AG08395 (cell line): ENCODE data around the gene GALNT18.

Experiments
- DNase-seq: peaks from one replicate; pipeline ENCODE4 v3.0.0; 2012; ENCODE audit warnings: mixed read lengths, low spot score

The GALNT18 gene

DNA sequence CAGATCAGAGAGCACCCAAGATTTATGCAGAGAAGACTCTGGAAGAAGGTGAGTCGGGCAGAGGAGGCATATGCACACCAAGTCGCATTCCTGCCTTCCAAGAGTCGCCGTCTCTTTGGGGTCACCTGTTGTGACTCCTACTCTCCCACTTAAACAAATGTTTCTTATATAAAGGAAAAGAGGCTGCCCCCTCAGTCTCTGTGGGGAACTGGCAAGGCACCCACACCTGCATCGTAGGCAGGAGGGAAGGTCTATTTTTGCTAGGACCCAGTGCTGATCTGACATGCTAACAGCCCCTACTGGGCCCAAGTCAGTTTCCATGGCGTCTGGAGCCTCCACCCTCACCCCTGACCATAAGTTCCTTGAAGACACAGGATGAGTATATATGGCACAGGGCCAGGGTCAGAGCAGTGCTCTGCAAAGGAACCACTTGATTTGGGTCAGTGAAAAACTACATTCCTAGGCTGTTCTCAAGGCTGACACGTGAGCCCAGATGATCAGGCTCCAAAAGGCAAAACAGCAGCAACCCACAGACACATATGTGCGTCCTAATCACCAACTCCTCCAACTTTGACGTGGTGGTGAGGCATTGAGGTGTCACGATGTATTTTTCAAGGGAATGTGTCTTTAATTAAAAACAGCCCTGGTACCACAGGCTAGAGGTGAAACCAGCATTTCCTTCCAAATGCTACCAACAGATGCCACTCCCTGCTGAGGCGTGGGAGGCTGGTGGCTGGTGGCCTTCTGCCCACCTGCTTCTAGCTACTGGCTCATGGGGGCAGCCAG lies 213.2 kb downstream of the GALNT18 start:
- DNase-seq: peak; percentile 35

DNA sequence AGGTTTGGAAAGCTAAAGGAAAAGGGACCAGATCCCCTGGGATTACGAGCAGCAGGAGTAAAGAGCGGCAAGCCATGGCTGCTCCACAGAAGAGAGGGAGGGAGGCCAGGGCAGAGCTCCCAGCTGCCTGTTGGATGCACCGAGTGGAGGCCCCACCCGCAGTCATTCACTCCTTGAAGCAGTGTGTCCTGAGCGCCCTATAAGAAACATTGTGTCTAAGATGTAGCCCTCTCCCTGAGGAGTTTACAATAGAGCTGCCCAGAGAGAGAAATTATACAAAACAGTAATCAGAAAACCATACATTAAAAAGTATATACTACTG lies 214.1 kb downstream of the GALNT18 start:
- DNase-seq: no peak

DNA sequence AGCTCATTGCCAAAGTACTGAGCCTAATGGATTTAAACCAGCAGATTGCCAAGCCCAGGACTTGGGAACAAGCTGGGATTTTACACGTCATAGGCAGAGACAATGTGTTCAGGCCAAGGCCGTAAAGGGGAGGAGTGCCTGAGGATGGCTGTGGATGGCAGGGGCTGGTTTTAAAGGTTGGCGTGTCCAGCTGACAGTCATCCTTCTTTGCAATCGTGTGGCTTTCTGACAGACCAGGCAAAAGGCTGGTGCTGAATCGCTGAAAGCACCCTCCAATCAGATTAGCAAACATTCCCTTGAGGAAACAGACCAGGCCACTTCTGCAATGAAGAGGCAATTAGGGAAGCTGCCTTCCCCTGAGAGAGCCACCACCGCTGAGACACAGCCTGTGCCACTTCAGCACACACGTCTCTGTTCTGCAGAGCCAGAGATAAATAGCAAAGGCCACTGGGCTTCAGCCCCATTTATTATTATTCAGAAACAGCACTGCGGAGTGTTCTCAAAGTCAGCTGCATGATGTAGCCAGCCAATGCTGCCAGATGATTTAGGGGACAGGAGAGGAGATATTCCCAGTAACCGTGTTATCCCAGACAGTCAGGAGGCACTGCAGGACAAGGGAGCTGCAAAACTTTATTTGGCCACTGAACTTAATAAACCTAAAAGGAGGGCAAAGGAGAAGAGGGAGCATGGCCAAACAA lies 214.6 kb downstream of the GALNT18 start:
- DNase-seq: no peak

DNA sequence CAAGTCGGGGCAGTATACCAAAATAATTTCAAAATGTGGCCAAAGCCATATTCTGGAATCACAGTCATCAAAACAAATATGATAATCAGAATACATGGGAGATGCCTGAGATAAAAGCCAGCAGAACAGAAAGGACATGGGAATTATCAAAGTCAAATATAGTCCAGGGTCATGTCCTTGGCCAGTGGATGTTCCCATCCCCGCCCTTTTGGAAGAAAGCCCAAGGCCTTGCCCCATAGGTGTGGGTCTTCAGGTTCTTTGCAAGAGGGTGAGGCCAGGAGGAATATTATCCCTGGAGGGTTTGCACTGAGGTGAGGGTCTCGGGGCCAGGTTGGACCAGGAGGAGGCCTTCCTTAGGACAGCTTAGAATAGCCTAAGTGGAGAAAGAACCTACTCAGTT lies 215.2 kb downstream of the GALNT18 start:
- DNase-seq: no peak

DNA sequence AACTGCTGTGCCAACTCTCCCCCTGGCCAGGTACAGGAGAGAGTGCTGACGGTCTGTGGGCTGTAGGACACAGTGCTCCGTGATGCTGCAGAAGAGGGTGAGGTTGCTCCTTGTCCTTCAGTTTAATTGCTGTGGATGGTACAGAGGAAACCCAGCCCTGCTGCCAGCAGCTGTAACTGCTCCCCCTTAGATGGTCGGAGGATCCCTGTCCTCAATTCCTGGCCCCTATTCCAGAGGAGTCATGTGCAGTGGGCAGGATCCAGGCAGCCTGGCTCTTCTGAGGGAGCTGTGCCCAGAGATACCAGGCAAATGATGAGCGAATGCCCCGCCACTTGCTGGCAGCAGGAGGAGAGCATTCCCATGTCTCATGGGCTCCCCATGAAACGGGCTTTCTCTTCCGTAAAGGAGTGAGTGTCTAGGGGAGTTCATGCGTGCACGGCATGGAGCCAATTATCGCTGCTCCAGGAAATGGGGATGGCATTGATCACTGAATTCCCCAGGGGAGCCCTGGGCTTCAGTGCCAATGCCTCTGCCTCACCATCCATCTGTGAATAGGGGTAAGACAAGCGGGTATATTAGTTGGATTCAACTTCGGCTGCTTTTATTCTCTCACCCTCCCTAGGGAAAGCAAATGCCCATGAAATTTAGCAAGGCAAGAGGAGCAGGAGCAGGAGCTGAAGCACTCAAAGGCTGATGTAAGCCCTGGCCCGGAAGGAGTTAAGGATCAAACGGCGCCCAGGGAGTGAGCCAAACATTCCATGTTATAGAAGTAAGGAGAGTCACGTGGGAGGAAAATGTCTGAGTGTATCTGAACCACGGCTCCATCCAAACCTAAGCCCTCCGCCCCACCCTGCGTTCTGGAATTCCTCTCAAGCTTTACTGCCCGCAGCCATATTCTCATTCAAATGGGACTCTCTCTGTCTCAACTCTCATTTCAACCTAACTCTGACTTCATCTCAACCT lies 217.8 kb downstream of the GALNT18 start:
- DNase-seq: no peak

DNA sequence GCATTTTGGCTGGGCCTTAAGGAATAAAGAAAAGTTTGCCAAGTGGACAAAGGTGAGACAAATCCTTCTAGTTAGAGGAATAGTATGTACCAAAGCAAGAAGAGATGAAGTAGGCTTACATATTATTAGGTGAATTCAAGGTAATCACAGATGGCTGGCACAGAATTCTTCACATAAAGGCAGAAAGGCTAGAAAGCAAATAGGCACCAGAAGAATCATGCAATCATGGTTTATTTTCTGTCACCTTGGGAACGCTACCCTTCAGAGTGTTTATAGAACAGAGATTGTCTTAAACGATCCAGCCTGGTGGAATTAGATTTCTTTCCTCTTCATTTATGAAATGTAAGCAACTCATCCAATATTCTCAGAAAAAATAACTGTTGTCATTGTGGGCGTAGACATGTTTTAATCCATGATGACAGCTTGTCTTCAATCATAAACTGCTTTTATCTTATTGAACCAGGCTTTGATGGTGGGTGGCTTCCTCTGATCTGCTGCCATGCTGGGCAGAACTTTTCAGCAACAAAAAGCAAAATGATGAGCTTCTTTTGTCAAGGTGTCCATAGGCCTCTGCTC lies 219.8 kb downstream of the GALNT18 start:
- no peak for DNase-seq

DNA sequence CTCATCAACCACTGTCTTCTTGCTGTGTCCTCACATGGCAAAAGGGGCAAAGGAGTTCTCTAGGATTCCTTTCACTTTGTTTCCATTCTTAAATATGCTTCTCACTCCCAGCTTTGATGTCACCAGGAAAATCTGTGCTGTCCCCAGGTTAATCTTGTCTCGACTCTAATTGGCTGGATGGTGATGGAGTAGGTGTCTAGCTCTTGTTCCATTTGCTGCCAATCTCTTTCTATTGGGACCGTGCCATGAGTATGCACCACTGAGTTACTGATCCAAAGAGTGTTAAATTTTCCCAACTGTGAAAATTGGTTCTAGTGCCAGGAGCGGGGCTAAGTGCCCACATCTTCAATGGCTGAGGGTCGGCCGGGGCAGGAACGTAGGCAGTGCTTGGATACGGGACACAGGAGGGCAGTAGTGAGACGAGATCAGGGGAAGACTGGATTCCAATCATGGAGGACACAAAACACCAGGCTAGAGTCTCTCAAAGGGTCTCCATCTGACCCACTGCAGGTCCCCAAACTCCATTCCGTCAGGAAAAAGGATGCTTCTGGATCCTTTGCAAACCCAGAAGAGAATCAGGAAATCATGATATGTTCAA lies 221.1 kb downstream of the GALNT18 start:
- no peak for DNase-seq

DNA sequence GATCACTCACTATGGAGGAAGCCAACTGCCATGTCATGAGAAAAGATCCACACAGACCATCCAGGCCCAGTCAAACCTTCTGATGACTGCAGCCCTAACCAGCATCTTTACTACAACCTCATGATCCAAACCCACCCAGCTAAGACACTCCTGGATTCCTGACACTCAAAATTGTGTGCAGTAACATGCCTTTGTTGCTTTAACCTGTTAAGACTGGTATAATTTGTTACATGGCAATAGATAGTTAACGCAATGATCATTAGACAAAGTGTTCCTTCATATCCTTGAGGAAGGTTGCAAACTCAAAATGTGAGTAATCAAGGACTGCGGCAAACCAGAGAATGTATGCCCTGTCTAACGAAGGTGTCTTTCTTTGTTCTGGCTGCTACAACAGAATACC lies 221.7 kb downstream of the GALNT18 start:
- no peak for DNase-seq

DNA sequence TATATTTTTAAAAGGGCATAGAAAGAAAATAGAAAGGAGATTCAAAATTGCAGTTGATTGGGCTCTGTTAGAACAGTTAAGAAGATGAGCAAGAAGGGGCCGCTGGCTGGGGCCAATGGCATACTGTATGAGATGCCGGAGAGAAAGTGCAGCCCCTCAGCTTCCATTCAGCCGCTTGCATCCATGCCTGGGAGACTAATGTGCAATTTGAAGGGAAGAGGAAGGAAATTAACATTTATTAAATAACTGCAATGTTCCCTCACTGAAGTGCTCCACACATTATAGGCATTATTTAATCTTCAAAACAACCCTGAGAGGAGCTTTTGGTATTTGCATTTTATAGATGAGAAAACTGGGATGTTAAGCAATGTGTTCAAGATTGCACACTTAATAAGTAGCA lies 224.0 kb downstream of the GALNT18 start:
- DNase-seq: no peak

DNA sequence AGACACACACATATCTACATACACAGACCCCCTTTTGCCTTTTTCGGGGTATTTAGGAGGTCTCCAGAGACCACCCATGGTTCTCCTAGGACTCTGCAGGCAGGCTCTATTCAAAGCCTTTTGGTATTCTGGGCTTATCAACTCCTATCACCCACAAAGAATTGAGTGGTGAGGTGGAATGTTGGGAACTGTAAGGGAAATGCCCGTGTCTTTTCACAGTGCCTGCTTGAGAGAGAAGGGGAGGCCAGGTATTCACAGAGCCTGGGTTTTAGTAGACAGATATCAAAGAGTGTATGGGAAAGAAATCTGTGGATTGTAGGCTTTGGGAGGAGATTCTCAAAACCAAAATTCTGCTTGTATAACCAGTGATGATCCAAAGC lies 224.8 kb downstream of the GALNT18 start:
- DNase-seq: no peak

DNA sequence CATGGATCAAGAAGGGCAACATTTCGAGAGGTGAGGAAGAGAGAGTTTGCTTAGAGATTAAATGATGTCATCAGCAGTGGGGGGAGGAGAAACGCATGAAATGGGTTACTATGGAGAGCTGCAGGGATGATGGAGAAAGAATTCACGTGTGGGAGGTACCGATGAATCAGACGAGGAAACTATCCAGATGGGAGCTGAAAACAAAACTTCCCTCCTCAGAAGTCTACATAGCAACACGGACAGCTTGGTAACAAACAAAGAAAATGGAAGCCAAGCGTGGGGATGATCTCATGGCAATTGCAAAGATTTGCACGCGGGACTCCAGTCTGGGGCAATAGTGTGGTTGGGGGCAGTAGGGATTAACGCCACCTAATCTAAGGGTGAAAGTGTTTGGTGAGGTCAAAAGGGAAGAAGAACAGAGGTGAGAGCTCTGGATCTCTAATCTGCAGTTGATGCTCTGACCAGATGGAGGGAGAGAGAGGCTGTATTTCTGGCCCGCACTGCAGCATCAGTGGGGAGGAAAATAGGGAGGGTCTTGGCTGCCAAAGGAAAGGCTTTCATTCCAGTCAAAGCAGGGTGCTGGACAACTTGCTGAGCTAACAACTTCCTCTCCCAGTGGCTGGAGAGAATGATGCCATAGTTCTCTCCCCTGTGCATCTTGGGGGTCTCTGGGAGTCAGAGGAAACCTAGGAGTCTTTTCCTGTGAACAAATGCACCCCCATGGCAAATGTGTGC lies 225.3 kb downstream of the GALNT18 start:
- peak; percentile 94 for DNase-seq

DNA sequence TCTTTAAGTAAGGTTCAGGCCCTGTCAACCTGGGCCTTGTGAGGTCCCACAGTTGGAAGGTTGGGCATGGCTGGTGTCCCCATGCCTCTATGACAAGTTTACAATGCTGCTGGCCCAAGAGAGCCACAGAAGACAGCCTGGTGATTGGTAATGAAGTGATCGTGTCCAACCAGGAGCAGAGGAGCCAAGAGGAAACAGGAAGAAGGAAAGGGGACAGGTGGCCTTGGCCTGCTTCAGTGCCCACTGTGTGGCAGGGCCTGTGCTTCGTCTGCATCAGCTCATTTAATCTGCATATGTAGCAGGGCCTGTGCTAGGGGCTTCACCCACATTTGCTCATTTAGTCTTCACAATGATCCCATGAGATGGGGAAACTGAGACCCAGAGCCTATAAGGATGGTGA lies 226.7 kb downstream of the GALNT18 start:
- DNase-seq: no peak

DNA sequence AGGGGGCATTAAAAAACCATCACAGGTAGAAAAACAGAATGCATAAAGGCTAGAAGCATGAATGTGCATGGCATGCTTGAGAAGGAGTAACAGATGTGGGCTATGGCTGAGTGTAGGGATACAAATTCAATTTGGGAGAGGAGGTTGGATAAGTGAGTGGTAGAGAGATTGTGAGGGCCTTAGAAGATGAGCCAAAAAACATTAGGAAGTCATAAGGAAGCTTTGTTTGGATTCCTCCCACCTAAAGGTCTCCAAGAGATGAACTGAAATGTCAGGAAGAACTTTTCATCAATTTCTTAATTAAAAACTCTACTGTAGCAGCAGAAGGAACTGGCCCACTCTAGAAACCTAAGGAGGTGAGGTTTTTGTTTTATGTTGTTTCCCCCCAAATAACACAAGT lies 227.6 kb downstream of the GALNT18 start:
- no peak for DNase-seq

DNA sequence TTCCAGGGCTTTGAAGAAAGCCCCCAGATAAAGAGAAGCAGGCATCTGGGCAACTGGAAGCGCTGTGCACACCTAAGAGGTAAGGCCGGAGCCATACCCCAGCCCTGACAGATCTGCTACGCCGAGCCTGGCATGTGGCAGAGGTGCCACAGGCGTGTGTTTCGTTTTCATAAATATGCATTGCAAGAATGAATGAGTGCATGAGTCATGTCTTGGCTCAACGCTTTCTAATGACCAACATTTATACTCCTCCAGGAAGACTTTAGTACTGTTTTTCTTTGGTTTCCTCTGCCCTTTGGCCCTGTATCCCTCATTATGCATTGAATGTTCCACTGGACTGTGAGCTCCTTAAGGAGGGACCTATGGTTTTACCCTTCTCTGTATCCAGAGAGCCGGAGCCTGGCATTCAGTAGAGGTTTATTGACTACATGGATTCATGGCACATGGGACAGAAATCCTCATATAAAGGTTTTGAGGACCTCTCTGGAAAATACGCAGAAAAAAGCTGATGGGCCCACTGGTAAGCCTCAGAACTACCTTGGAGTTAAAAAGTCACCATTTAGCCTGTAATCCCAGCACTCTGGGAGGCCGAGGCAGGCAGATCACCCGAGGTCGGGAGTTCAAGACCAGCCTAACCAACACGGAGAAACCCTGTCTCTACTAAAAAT lies 229.9 kb downstream of the GALNT18 start:
- peak; percentile 86 for DNase-seq

DNA sequence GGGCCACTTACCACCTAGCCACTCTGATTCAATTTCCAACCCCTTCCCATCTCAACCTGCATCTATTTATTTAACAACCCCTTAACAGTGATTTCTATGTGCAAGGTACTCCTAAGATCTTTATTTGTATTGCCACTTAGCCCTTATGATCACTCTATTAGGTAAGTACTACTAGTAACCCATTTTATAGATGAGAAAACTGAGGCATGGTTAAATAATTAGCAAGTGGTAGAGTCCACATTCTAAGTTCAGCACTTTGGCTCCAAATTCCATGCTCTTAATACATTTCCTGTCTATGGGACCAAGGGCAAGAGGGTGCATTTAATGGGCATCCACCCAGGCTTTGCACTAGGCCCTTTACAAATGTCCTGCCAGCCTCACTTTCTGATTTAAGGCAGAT lies 230.6 kb downstream of the GALNT18 start:
- no peak for DNase-seq

DNA sequence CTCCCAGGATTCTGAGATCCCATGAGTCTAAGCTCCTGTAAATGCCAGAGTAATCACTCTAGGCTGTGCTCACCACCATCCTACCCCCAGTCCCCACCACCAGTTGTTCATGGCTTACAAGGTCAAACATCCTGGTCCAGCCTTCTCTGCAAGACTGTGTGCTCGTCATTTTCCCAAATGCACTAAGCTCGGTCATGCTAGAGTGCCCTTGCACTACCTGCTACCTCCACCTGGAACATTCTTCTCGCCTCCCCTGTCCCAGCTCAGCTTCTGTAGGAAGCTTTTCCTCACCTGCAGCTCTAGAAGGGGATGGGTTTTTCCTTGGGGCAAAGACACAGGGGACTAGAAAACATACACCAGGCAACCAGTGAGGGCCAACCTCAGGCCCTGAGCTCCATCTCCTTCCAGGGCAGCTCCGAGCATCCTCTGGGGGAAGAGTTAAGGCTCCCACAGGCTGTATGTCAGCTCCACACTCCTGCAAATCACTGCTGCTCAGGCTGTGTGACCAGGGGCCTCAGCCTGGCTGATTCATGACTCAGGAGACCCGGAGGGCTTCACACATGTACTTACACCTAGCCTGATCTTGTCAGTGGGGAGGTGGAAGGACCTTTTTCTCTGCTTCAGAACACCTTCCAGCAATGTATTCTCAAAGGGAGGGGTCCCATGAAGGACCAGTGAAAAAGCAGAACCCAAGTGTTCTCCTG lies 231.6 kb downstream of the GALNT18 start:
- no peak for DNase-seq

DNA sequence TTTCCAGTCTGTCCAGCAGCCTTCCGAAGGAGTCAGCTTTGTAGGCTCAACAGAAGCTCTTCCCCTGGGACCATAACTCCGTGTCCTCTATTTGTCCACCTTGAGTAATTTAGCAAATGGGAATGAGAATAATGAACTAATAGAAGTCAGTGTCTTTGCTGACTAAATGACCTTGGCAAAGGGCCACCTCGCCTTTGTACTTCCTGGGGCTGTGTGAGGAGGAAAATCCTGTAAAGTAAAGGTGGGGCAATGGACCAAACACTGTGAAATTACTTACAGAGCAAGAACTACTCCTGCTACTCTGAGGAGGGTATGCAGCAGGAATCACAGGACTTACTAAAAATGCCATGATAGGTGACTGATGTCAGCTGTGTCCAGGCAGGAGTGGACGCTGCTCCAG lies 232.6 kb downstream of the GALNT18 start:
- no peak for DNase-seq

DNA sequence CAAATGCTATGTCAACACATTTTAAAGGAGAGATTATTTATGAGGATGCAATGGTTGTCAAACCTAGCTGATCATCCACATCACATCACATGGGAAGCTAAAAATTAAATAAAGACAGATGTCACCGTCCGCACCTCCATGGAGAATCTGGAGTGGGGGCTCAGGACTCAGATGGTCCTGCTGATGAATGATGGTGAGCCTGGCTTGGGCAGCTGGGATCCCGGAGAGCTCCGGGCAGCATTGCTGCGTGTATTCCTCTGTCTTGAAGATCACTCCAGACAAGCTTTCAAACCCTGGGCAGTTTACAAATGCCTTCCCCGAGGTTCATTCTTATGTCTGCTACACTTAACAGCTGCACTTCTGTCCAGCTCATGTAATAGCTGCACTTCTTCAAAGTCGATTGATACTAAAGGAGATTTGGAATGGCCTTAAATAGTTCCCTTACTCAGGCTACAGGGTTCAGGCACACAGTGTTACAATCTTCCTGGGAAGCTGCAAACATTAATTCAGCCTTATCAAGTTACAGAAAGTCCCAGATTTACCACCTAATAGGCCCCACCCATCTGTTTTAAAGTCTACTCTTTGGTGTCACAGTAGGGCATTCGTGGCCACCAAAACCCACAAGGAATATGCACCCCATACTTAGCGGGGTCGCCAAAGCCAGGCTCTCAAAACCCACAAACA lies 234.0 kb downstream of the GALNT18 start:
- no peak for DNase-seq

DNA sequence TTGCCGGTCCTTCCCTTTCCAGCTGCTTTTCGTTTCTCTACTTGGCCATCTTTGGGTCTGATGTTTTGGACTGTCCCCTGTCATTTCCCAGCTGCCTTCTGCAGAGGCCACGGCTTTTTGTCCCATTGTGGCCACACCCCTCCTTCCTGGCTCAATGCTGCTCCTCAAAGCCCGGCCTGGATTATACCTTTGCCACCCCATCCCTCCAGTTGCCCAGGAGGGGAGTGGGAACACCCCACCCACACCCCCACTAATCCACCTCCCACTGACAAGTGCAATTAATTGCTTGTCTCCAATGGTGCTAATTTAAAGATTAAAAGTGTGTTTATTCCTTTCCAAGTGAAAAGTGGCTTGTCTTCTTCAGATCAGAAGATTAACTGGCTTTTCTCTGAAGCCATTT lies 234.6 kb downstream of the GALNT18 start:
- DNase-seq: no peak

DNA sequence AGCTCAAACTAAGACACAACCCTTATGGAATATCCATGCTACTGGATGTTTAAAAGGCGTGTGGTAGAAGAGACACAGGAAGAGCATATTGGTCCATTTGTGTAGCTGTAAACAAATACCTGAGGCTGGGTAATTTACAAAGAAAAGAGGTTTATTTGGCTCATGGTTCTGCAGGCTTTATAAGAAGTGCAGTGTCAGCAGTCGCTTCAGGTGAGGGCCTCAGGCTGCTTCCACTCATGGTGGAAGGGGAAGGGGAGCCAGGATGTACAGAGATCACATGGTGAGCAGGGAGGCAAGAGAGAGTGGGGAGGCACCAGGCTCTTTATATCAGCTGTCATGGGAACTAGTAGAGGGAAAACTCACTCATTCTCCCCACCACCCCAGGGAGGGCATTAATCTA lies 237.0 kb downstream of the GALNT18 start:
- DNase-seq: no peak
